ENCODE results near the gene GRWD1. TPM values are rescaled to one million over a fixed set of nuclear protein-coding genes. Genes with fewer than 3 reads are reported as not detected.

Gene GRWD1
- total and polyA plus RNA-seq, 2 of the 8 experiments (the other 6 are each of a cell fraction or from before 2014, with no cell fraction given), result 36.9 to 61.9 TPM

DNA sequence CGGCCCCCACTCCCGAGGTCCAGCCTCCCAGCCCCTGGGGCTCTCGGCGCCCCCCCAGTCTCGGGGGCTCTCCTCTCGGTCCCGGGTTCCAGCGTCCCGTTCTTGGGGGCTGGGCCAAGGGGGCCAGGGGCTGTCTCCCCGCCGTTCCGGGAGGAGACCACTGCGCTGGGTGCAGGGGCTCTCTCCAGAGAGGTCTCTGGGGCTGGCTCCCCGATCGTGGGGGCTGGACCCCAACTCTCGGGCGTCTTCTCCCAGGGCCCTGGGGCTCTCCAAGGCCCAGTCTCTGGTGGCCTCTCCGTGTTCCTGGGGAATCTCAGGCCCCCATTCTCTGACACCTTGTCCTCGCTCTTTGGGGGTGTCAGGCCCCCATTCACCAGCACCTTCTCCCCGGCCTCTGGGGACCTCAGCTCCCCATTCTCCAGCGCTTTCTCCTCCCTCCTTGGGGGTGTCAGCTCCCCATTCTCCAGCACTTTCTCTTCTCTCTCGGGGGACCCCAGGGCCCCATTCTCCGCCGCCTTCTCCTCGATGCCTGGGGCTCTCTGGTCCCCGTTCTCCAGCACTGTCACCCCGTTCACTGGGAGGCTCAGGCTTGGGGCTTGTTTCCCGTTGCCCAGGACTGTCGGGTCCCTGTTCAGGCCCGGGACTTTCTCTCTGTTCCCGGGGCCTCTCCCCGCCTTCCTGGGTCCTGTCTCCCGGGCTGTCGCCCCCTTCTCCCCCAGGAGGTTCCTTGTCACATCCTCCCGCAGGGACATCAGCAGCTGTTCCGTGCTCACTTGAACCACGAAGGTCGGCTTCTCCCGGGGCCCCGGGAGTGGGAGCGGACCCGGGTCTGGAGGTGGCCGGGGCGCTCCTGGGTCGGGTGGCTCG lies 52.2 kb downstream of the GRWD1 start:
- 94% methylated on average over 22 of the region's 46 CpGs; no CpG with 5 or more reads in 1 of the 2 experiments for WGBS, 2 experiments (ENCODE audit: extremely low coverage in 1 of 2, insufficient coverage in 1 of 2, insufficient read length in 1 of 2, insufficient replicate concordance in 2 of 2, low coverage in 1 of 2, low lambda C conversion rate in 2 of 2, missing lambda C conversion rate in 1 of 2)
- Histone ChIP-seq H4K91ac (replicated peaks; ENCODE audit: insufficient read length, low read length) (no peak overlapping the region), H4K20me1 (replicated peaks in 1 of 2; ENCODE audit: control insufficient read depth in 1 of 2, insufficient read depth in 2 of 2, low read length in 2 of 2) (peaks cover 0 to 3% of the 10 kb centered on the region in 2 experiments), H4K5ac (ENCODE audit: insufficient read length, low read depth, low read length) (no peak overlapping the region), H3K27me3 (replicated peaks in 1 of 4; ENCODE audit: control insufficient read depth in 3 of 4, extremely low read depth in 1 of 4, insufficient read depth in 3 of 4, low read length in 3 of 4) (peaks cover 0 to 3% (median 0%) of the 10 kb centered on the region in 4 experiments; a peak in 2 of 7 replicates), H3K23me2 (ENCODE audit: low read depth, low read length) (peaks cover 9% of the 10 kb centered on the region; the same call in 1 of the 2 replicates), H3K4me2 (ENCODE audit: insufficient read depth in 1 of 2, low read depth in 2 of 2, low read length in 2 of 2) (no peak overlapping the region), H2BK120ac (replicated peaks; ENCODE audit: low read depth, low read length) (no peak overlapping the region), H3K18ac (ENCODE audit: extremely low read depth, low read length) (no peak overlapping the region), H2AK5ac (ENCODE audit: low read depth, low read length) (no peak overlapping the region), H3K27ac (ENCODE audit: low read depth, low read length) (no peak overlapping the region), H2BK12ac (ENCODE audit: low read depth, low read length) (no peak overlapping the region), H3K9ac (replicated peaks in 1 of 4; ENCODE audit: extremely low read depth in 1 of 4, low read depth in 3 of 4, low read length in 3 of 4) (no peak overlapping the region), H3K23ac (ENCODE audit: insufficient read length) (no peak overlapping the region), H3K14ac (ENCODE audit: insufficient read length) (no peak overlapping the region), H3K79me2 (ENCODE audit: control insufficient read depth in 1 of 2, insufficient read depth in 2 of 2, low read length in 2 of 2) (no peaks in the 10 kb centered on the region), H2AFZ (ENCODE audit: low read length) (no peak overlapping the region), H2BK5ac (ENCODE audit: low read depth, low read length) (no peak overlapping the region), H3K56ac (replicated peaks; ENCODE audit: insufficient read length, low read depth, low read length) (no peak overlapping the region), H4K8ac (ENCODE audit: extremely low read depth, insufficient read depth, low read length) (no peak overlapping the region), H3K4me3 (ENCODE audit: extremely low read depth in 1 of 4, insufficient read depth in 2 of 4, low read depth in 3 of 4, low read length in 4 of 4) (no peak overlapping the region), H3K9me3 (ENCODE audit: insufficient read depth in 2 of 2, low read depth in 1 of 2, low read length in 1 of 2) (no peaks in the 10 kb centered on the region), H2BK20ac (ENCODE audit: low read length) (no peak overlapping the region), H3K79me1 (ENCODE audit: low read depth, low read length) (no peaks in the 10 kb centered on the region), H3K36me3 (ENCODE audit: control insufficient read depth in 2 of 4, insufficient read depth in 4 of 4, low read length in 3 of 4) (no peaks in the 10 kb centered on the region; a peak in 1 of 8 replicates), H3K4ac (replicated peaks; ENCODE audit: insufficient read length, low read depth, low read length) (no peak overlapping the region), H3K4me1 (replicated peaks in 1 of 4; ENCODE audit: control insufficient read depth in 3 of 4, insufficient read depth in 4 of 4, low read length in 3 of 4) (peaks cover 0 to 18% (median 13%) of the 10 kb centered on the region in 4 experiments; a peak in 6 of 7 replicates), H2BK15ac (ENCODE audit: low read length) (no peak overlapping the region)
- FAIRE-seq (no peak), DNase-seq (ENCODE audit: low read depth in 1 of 2, low spot score in 2 of 2) (no peak)
- POLR2A ChIA-PET (ENCODE audit: partially characterized antibody), result interaction anchor here (14.8 kb wide), 1 partner anchor 23 kb away, joined by 176 read pairs; no protein-coding TSS in a partner anchor
- CTCF ChIA-PET (ENCODE audit: partially characterized antibody), result interaction anchor here (1.8 kb wide), 1 partner anchor 9 kb away, joined by 10 read pairs; no protein-coding TSS in a partner anchor
- TF ChIP-seq JUN (IDR thresholded peaks at IDR 0.05; ENCODE audit: low read depth, low read length) (no peak), TEAD4 (IDR thresholded peaks at IDR 0.05; ENCODE audit: low read depth, low read length) (no peak), GTF2F1 (IDR thresholded peaks at IDR 0.05; ENCODE audit: borderline replicate concordance, low read depth, low read length) (no peak), JUND (IDR thresholded peaks at IDR 0.05; ENCODE audit: low read length) (no peak), NANOG (IDR thresholded peaks at IDR 0.05; ENCODE audit: insufficient read depth, low read depth, low read length, poor library complexity, severe bottlenecking) (no peak), RAD21 (IDR thresholded peaks at IDR 0.05 in 1 of 2, conservative IDR thresholded peaks at IDR 0.05 in 1 of 2; ENCODE audit: low read depth in 2 of 2, low read length in 2 of 2) (no peak), KDM4A (IDR thresholded peaks at IDR 0.05; ENCODE audit: low read depth, low read length, severe bottlenecking) (no peak)
- TF ChIP-seq, protein P1, sequence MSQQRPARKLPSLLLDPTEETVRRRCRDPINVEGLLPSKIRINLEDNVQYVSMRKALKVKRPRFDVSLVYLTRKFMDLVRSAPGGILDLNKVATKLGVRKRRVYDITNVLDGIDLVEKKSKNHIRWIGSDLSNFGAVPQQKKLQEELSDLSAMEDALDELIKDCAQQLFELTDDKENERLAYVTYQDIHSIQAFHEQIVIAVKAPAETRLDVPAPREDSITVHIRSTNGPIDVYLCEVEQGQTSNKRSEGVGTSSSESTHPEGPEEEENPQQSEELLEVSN (IDR thresholded peaks at IDR 0.05), result no peak
